Activated CD8-positive, alpha-beta memory T cell treated with anti-CD3 and anti-CD28 coated beads for 24 hours (primary cell): ENCODE measurements around the gene ADAMTS3.

Source experiments
- DNase-seq: peaks from one replicate; pipeline ENCODE4 v3.0.0-alpha.2; 2020

Gene ADAMTS3

GRCh38 chr4:72330381-72330780 lies 238.6 kb downstream of the ADAMTS3 start:
- no peak for DNase-seq

DNA sequence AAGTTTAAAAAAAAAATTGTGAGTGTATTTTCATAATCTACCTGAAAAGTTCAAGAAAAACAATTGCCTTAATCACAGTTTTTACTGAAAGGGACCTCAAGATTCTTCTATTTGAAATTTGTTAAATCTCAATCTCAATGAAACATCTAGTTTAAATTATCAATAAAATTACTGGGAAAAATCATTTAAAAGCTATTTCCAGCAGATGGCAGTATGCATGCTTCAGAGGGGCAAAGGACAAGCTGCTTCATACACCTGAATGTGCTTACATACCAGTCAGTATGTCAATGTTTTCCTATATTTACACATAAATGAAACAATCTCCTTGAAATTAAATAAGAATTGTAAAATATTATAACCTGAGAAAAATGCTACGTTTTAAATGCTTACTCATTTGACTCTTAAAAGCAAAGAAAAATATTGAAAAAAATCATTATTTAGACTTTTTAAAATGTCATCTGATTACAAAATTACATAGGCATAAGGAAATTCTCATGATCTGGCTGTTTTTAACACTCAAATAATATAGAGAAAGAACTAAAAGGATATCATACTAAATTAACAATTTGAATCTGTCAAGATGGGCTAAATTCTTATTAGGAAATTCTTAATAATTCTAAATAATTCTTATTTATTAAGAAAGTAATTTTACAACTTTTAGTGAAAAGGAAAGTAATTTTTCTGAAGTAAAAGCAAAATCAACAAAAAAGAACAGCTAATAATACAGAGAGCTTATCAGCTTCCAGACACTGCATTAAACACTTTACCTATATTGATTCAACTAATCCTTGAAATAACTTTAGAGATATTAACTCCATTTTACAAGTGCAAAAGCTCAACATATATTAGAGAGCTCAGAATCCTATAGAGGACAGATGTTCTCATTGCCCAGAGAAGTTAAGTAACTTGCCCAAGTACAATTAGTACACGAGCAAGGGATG lies 242.1 kb downstream of the ADAMTS3 start:
- DNase-seq, result no peak

GRCh38 chr4:72325215-72325614 lies 243.8 kb downstream of the ADAMTS3 start:
- DNase-seq, result no peak

DNA sequence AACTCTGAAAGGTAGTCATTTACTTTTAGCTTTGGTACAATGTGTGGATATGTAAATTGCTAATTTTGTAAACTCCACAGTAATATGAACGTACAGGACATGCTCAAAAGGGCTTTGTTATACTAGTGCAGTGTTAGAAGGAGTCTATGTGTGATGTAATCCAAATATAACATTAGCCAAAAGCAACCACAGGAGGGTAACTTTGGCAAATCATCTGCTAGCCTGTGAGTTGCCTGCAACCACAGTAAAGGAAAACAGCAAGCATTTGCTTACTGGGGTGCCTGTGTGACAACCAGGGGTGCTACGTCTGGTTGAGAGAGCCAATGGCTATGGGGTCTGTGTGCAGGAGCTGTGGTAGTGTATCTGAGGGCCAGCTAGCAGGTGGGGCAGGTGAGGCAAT lies 245.8 kb downstream of the ADAMTS3 start:
- DNase-seq, result no peak

DNA sequence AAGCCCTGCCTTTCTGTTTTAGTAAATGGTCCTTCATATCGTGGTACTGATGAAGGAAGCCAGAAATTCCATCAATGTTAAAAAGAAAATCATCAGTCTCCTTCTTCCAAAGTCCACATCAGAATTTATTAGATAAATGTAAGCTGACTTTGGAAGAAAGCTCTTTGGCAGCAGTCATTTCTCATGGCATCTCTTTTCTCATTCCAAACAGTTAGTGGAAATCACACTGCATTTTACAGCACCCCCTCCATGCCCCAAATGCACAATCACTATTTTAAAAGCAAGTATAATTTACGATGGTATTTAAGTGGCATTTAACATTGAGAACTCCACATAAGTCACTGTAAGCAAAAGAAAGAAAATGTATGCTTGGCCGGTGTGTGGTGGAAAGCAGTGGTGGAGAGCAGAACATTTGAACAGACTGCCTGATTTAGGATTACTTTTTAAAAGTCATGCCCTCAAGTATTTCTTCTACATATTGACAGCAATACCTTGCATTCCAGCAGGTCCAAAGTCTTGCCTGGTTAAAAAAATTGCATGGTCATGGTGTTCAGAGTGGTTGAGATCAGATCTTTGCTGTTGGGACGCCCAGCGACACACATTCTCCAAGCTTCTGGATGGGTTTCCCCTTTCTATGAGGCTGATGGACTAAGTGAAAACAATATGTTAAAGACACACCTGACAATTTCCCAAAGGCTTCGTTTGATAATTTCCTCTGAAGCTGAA lies 248.6 kb downstream of the ADAMTS3 start:
- DNase-seq, result no peak

DNA sequence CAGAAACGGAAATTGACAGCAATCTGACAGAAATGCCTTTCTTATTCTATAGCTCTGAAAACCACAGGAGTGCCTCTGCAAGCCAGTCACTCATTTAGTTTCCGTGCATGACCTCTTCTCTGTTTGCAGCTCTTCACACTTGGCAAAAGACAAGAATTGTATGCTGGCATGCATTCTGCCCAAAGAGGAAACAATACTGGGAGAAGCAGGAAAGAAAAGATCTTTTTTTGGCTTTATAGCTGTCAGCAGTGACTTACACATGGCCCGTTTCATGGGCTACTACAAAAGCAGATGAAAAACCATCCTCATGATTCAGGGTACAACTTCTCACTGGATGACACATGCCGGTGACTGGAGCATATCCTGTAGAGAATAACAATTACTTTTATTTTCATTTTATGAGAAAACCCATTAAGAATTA lies 249.4 kb downstream of the ADAMTS3 start:
- no peak for DNase-seq

GRCh38 chr4:72318421-72319170 lies 250.4 kb downstream of the ADAMTS3 start:
- DNase-seq, result no peak

GRCh38 chr4:72314869-72315268 lies 254.2 kb downstream of the ADAMTS3 start:
- DNase-seq, result no peak

DNA sequence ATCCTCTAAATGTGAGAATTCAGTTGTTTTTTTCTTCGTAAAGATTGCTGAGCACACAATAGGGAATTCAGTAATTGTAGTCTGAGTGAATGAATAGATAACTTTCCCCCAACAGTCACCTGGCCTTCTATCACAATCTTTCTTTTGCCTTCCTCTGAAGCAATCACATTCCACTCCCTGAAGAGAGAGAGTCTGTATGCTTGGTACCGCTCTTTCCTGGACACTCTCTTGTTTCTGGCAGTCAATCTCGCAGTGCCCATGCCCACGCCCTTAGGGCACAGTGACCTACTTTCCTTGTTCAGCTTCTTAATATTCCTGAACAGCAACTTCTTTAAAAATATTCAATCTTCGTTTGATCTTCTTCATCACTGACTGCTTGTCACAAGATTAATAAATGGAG lies 255.9 kb downstream of the ADAMTS3 start:
- no peak for DNase-seq

GRCh38 chr4:72312032-72312650 lies 256.9 kb downstream of the ADAMTS3 start:
- DNase-seq, result no peak

DNA sequence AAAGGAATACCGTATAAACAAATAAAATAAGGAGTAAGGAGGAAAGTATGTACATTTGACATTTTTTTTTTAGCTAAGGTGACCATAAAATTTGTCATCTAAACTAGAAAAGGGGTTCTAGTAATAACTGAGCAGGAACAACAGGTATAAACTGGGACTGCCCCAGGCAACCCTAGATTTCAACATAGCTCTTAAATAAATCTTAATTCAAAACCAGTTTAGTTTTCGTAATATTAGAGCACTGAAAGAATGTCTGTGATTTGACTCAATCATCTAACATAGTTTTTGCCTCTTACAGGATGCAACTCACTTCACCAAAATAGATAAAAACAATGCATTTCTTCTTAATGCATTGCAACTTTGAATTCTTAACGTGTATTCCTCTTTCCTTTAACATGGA lies 257.7 kb downstream of the ADAMTS3 start:
- no peak for DNase-seq

DNA sequence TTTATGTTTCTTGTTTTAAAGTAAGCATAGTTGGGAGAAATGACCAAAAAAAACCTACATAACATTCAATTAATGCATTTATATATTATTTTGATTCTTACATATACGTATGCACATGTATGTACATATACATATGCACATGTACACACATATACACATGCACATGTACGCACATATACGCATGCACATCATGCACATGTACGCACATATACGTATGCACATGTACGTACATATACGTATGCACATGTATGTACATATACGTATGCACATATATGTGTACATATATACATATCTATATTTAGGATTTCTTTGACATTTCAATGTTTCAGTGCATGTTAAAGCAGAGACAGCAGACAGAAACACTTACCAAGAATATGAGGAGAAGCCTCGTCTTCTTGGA lies 263.4 kb downstream of the ADAMTS3 start:
- DNase-seq, result no peak

- DNase-seq, result no peak
Measured at GRCh38 chr4:72305080-72305479, 263.9 kb downstream of the ADAMTS3 start.

- DNase-seq, result peak; percentile 64
Measured at GRCh38 chr4:72302981-72303704, 265.9 kb downstream of the ADAMTS3 start.

GRCh38 chr4:72301759-72302158 lies 267.3 kb downstream of the ADAMTS3 start:
- no peak for DNase-seq

DNA sequence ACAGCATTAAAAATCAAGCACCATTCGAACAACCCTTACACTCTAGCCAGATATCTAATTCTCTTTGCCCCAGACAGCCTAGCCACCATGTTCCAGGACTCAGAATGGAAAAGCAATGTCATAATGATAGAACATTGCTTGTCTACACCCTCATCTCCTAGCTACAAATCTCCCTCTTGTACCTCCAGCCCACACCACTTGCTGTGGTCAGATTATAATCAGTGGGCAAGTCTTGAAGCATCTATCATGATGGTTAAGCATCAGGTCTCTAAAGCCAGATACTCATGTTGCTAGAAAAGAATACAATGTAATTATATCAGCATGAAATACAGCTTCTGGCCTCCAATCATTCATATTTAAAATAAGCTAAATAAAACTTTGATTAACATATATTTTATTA lies 268.9 kb downstream of the ADAMTS3 start:
- no peak for DNase-seq

GRCh38 chr4:72295966-72296557 lies 273.0 kb downstream of the ADAMTS3 start:
- no peak for DNase-seq

DNA sequence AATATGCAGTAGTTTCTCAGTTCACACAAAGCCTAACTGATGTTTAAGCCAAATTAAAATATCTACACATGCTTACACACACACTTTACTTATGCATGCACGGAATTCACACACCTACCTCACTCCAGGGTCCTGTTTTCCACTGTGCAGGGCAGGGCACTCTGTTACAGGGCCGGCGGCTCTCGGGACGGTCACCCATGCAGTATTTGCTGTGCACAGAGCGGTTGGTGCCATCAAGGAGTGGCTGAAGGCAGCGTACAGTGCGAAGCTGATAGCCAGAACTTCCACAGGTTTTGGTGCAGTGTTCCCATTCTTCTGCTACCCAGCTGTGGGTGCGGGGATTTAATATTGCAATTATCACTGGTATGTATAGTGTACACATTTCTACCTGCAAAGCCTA lies 278.3 kb downstream of the ADAMTS3 start:
- no peak for DNase-seq

DNA sequence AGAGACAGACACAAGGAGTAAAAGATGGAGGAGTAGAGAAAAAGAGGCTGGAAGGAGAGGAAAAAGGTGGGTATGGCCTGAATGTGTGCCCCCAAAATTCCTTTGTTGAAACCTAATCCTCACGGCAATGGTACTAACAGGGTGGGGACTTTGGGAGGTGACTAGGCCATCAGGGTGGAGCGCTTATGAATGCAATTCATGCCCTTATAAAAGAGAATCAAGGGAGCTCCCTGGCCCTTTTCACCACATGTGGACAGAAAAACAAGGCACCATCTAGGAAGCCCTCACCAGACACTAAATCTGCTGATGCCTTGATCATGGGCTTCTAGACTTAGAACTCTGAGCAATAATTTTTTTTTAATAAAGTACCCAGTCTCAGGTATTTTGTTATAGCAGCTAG lies 282.1 kb downstream of the ADAMTS3 start:
- DNase-seq, result no peak

- no peak for DNase-seq
Measured at GRCh38 chr4:72286185-72286584, 282.8 kb downstream of the ADAMTS3 start.

DNA sequence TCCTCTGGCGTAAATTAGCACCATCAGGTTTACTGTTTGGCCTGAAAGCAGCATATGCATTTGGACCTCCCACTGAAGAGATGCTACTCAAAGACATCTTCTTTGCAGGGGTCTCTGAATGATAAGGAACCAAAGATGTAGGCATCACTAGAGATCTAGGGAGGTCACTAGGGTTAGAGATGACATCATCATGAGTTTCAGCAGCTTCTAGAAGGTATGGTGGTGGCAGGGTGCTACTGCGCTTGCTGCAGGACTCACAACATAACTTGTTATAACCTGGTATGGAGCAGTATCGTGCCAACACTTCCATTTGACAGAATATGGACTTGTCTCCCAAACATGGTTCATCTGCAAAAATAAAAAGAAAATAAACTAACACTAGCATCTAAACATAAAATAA lies 285.7 kb downstream of the ADAMTS3 start:
- DNase-seq, result no peak

DNA sequence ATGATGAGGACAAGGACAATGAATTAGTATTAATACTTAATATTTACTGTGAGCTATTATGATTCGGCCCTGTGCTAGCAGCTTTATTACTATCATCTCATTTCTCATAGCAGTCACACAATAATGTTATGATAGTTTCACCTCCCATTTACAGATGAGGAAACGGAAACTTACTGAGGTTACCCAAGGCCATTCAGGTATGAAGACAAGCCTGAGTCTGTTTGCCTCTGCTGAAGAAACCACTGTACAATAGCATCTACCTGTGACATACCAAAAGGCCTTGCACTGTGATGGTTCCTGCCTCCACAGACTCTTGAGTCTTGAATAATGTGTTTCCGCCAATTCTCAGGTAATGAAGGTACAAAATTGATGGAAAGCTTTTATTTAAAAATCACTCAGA lies 288.8 kb downstream of the ADAMTS3 start:
- no peak for DNase-seq
